ENCODE results near the gene NRARP.

The NRARP gene

GRCh38 chr9:137310189-137311052, 8.3 kb upstream of the NRARP start:
- no peak for DNase-seq (ENCODE audit: low read depth)

DNA sequence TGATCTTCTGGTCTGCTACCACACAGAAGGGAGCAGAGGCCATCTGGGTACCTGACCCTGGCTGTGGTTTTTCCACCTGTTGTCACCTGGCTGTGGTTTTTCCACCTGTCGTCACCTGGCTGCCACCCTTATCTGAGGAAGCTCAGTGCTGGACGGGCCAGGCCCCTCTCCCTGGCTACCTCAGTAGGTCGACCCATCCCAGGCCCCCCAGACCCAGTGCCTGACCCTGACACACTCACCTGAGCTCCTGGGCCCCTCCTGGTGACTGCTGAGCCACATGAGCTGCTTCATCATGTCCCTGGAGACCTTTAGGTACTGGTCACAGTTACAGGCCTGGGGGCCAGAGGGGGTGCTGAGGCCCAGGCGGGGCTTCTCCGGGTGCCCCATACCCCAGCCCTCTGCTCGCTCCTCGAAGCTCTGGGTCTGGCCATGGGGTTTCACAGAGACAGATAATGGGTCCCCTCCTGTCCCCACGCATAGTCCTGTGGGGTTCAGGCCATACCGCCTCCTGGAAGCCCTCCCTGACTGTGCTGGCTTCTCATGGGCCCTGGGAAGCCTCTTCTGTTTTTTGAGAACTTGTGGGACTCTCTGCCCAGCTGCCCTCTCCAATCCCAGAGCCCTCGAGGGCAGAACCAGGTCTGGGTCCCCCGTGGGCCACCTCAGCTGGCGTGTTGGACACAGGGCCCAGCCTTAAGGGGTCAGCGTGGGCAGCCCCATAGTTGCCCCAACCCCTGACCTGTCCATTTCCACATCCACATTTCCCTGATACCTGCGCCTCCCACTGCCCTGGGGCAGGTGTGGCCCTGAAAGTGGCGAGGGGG, 7.5 kb upstream of the NRARP start:
- no peak for DNase-seq (ENCODE audit: low read depth)

GRCh38 chr9:137308057-137308619, 6.1 kb upstream of the NRARP start:
- DNase-seq (ENCODE audit: low read depth): no peak

DNA sequence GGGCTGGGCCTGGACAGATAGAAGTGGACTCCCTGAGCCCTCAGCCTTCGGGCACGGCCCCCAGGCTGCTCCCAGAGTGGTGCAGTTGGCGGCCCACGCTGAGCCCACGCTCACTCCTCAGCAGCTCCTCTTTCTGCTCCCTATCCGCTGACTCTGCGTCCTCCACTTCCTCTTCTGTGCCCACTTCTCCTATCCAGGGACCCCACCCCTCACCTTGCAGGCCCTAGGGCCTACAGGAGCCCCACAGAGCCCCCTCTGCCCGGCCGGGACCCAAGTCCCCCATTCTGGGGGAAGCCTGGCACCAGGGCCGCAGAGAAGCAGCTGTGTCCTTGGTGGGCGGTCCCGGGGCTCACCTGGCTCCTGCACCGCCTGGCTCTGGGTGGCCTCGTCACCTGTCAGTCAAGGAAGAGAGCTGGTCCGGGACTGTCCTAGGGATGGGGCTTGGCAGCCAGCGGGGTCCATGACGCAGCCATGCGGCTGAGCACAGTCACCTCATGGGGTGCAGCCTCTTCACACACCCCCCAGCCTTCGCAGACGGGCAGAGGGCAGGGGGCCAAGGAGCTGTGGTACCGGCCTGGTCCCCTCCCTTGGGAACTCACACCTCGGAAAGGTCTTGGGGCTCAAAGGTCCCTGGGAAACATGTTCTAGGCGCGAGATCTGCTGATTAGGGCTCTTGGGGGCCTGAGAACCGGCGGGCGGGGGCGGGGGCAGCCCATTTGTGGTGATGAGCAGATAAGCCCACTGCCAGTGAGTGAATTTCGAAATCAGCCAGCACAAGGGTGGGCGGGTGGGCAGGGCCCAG, 5.4 kb upstream of the NRARP start:
- DNase-seq (ENCODE audit: low read depth): no peak

GRCh38 chr9:137306850-137307254, 4.8 kb upstream of the NRARP start:
- DNase-seq (ENCODE audit: low read depth): no peak

- no peak for DNase-seq (ENCODE audit: low read depth)
These were observed 4.2 kb upstream of the NRARP start for GRCh38 chr9:137306066-137306849.

DNA sequence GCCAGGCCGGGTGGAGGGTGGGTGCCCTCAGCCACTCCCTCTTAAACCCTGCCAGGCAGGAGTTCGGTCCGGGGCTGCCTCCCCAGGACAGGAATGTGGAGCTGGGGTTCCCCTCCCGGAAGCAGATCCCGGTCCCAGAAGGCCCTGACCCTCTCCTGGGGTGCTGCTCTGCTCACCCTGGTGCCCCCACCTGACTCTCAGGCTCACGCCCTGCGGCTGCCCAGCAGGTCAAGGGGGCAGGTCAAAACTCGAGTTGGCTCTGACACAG, 3.7 kb upstream of the NRARP start:
- DNase-seq (ENCODE audit: low read depth): no peak

DNA sequence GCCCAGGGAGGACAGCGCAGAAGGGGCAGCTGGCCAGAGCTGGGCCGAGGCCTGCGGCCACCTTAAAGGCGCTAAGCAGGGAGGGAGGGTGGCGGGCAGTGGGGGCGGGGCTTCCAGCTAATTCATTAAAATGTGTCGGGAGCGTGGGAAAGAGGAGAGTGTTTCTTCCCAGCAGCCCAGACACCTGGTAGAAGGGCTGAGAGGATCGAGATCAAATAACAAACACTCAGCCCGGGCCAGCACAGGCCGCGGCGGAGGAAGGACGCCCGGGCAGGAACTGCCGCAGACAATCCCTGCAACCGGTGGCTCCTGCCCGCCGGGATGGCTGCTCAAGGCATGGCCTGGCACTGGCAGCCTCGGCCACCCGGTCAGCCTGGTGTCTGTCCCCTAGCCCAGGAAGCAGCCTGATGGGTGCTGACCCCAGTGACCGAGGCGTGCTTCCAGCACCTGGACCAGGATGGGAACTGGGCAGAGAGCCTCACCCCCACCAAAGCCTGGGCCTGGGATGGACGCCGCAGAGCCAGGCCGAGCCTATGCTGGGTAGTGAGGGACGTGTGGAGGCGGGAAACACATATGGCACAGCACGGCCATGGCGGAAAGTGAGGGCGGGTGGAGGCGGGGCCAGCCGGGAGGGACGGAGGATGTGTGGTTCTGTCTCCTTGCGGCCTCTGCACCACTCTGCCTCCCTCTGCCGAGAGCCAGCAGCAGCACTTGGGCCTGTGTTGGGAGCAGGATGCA, 3.2 kb upstream of the NRARP start:
- DNase-seq (ENCODE audit: low read depth): peak; percentile 53

GRCh38 chr9:137304383-137305059, 2.5 kb upstream of the NRARP start:
- no peak for DNase-seq (ENCODE audit: low read depth)

DNA sequence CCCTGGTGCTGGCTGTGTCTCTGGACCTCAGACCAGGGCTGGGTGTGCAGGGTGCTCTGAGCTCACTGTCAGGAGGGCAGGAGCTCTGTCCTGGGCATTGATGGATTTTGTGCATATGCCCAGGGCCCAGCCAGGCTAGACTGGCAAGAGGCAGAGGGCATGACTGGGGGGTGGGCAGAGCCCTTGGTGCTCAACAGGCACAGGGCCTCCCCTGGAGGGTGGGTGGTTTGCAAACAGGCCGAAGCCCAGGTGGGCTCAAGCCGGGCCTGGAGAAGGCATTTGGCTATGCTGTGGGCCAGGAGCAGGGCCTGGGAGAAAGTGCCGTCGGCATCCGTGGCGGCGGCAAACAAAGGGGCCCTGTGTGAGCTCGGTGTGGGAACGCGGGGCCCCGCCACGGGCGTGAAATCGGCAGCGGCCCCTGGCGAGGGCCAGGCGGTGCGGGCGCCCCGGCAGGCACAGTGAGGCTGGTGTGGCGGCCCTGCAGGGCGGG, 1.9 kb upstream of the NRARP start:
- DNase-seq (ENCODE audit: low read depth): no peak

- DNase-seq (ENCODE audit: low read depth): no peak
These were observed 1.3 kb upstream of the NRARP start for GRCh38 chr9:137303151-137303892.

GRCh38 chr9:137302449-137303150, 529 bp upstream of the NRARP start:
- no peak for DNase-seq (ENCODE audit: low read depth)

DNA sequence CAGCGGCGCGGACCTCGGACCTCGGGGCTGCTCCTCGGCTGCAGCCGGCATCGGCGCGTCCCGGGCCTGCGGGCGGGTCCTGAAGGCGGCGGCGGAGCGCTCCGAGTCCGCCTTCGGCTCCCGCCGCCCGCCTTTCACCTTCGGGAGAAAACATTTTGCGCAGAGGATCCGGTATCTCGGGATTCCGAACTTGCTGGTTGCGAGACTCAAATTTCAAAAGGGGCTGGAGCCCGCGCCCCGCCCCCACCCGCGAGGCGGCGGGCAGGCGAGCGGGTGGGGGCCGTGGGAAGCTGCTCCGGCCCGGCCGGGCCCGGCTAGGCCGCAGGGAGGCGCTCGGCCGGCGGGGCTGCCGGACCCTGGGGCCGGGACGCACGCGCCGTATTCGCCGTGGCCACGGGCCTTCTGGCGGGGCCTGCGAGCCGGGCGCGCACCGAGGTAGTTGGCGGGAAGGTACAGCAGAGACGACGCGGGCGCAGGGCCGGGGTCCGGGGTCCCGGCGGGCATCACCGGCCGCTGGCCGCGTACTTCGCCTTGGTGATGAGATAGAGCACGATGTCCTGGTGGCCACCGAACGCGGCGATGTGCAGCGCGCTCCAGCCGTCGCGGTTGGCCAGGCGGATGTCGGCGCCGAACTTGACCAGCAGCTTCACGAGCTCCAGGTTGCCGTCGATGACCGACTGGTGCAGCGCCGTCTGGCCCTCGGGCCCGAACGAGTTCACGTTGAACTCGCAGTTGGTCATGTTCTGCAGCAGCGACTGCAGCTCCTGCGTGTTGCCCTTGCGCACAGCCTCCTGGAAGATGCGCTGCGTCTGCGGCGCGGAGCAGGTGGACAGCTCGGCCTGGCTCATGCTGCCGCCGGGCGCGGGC, 757 bp downstream of the NRARP start:
- no peak for DNase-seq (ENCODE audit: low read depth)

- DNase-seq (ENCODE audit: low read depth): no peak
These were observed 1.4 kb downstream of the NRARP start for GRCh38 chr9:137300567-137301080.

GRCh38 chr9:137299938-137300337, 2.1 kb downstream of the NRARP start:
- DNase-seq (ENCODE audit: low read depth): no peak

DNA sequence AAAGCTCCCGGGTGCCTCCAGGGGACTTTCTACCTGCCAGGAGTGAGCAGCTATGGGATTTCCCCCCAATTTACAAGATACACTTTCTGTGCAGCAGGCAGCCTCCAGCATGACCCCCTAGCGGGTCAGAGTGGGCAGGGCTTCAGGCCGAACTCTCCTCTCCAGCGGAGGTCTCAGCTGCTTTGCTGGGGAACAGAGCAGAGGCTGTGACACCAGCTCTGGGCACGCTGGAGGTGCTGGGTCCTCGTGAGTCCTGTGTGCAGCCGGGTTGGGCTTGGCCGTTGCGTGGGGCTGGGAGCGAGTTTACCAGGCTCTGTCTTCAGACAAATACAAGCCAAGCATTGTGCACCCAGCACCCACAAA, 2.9 kb downstream of the NRARP start:
- no peak for DNase-seq (ENCODE audit: low read depth)

DNA sequence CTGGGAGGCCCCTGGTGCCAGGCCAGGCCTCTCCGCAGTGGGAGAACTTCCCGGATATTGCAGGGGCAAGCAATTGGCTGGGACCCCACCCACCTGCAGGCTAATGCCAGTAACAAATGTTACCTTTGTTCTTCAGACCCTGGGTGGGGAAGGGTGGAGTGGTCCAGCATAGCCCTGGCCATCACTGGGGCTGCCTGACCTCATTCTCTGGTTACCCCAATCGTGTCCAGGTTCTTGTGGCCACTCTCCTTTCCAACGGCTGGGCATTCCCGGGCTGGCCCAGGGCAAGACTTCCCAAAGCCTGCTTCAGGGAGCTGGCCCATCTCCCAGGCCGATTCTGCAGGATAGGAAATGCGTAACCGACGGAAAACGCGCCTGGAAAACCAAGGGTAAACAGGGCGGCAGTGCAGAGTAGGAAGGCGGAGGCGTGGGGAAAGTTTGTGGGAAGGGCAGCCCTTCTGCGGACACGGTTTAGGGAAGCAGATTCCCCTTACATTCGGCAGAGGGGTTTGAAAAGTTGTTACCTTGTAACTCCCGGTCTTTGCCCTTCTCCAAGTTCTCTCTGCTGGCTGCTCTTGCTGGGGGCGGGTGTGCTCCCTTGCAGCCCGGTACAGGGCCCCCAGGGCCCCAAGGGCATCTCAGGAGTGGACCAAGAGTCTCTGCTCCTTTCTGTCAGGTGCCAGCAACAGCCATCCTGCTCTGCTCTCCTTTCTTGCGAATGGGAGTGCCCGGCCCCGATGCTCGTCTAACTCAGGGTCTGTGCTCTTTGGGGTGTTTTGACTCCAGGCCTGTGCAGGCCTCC, 3.5 kb downstream of the NRARP start:
- DNase-seq (ENCODE audit: low read depth): no peak
